SK-N-SH (cell line): Measurements from ENCODE around the gene TOX2.

Source experiments
- EP300 ChIP-seq, 2 experiments: IDR thresholded peaks; 2 replicates each; pipeline versions ENCODE4 v1.4.0 to v1.6.1; 2012; ENCODE audit warnings: borderline replicate concordance in 1 of 2, low read depth in 1 of 2, low read length in 1 of 2
- FOXJ3 ChIP-seq: sonication (generic); formaldehyde crosslinking; IDR thresholded peaks from 2 replicates; pipeline ENCODE4 v1.5.1; 2020; ENCODE audit warnings: mild to moderate bottlenecking, missing genetic modification reagents
- TF ChIP-seq, protein P1 (sequence below): fragments of 200-600 bp; sonication (generic); IDR thresholded peaks from 2 replicates; pipeline ENCODE4 v1.6.1; 2017; ENCODE audit warnings: antibody characterized with exemption, mild to moderate bottlenecking, moderate library complexity

GRCh38 chr20:43948455-43948854, 33.8 kb downstream of the TOX2 start:
- TF ChIP-seq, protein P1, sequence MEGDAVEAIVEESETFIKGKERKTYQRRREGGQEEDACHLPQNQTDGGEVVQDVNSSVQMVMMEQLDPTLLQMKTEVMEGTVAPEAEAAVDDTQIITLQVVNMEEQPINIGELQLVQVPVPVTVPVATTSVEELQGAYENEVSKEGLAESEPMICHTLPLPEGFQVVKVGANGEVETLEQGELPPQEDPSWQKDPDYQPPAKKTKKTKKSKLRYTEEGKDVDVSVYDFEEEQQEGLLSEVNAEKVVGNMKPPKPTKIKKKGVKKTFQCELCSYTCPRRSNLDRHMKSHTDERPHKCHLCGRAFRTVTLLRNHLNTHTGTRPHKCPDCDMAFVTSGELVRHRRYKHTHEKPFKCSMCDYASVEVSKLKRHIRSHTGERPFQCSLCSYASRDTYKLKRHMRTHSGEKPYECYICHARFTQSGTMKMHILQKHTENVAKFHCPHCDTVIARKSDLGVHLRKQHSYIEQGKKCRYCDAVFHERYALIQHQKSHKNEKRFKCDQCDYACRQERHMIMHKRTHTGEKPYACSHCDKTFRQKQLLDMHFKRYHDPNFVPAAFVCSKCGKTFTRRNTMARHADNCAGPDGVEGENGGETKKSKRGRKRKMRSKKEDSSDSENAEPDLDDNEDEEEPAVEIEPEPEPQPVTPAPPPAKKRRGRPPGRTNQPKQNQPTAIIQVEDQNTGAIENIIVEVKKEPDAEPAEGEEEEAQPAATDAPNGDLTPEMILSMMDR: no peak
- no peak for TF ChIP-seq FOXJ3
- TF ChIP-seq EP300 (IDR thresholded peaks at IDR 0.05; ENCODE audit: borderline replicate concordance in 1 of 2, low read depth in 1 of 2, low read length in 1 of 2): no peak
